HG03558 (cell line): ENCODE results near the gene GLYATL1.
"Not testable (repeated sequence)": the region's sequence is repeated elsewhere in the genome, so short reads cannot be mapped to it uniquely, and the experiment has no call there.

ENCODE experiments used
- ATAC-seq: cut with Tn5 transposase; IDR thresholded peaks from one replicate; pipeline ENCODE4 v1.9.1; 2021; ENCODE audit warnings: moderate number of reproducible peaks; ENCODE audit not compliant: unreplicated experiment; ENCODE audit errors: extremely low read depth

Gene GLYATL1

DNA sequence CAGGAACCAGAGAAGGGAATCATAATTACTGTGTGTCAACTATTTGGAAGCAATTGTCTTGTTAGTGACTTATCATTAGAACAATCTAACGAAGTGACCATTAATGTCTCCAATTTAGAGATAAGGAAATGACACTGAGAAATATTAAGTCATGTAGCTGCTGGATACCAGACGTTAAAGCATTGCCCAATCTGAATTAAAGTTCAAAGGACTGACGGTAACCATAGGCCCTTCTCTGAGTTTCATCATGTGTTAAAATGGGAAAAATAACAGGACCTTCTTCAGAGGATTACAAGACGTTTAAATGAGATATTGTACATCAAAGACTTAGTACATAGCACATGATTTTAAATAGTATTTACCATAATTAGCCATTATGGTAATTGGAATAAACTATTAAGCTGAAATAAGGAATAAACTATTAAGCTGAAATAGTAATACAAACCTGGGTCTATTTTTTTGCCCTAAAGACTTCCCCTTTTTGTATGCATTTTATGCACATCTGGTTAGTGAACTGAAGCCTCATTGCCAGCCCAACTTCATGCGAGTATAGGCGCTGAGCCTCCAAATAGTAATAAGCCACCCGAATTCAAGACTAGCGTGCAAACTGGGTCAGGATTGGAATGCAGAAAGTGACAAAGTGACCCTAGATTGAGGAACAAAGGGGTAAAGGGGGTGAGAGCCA, 41.0 kb downstream of the GLYATL1 start:
- ATAC-seq = no peak

- ATAC-seq = no peak
These were observed 53.2 kb downstream of the GLYATL1 start for GRCh38 chr11:58992489-58992888.

GRCh38 chr11:58994171-58994570, 54.9 kb downstream of the GLYATL1 start:
- ATAC-seq = no peak

- no peak for ATAC-seq
These were observed 59.4 kb downstream of the GLYATL1 start for GRCh38 chr11:58998480-58999290.

DNA sequence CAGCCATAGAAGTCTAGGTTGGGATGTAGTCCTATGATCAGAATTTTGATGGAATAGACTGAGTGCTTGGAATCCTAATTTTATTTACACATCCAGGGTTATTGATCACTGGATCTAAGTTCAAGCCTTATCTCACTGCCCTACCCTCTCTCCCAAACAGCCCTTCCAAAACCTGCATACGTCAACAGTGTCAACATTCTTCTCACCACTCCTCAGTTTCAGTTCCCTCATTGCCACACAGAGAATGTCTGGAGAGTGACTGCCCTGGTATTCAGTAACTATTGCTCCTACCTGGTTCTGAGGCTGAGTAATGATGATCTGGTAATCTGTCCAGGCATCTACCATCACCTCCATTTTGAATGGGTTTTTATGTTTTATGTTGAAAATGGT, 60.0 kb downstream of the GLYATL1 start:
- ATAC-seq = no peak

DNA sequence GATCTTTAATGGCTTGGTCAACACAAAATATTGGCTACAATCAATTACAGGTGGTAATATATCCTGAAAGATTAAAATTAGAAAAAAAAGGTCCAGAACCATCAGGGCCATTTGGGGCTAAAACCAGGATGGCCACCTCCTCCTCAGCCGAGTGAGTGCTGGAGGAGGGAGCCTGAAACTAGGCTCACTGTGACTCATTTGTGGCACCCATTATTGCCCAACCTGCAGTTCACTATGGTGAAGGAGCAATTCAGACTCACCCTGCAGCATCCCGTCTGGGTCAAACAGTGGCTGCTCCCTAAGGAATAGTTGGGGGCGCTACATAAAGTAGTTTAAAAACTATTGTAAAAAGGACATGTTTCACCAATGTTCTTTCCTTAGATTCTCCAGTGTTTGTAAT, 60.7 kb downstream of the GLYATL1 start:
- no peak for ATAC-seq

DNA sequence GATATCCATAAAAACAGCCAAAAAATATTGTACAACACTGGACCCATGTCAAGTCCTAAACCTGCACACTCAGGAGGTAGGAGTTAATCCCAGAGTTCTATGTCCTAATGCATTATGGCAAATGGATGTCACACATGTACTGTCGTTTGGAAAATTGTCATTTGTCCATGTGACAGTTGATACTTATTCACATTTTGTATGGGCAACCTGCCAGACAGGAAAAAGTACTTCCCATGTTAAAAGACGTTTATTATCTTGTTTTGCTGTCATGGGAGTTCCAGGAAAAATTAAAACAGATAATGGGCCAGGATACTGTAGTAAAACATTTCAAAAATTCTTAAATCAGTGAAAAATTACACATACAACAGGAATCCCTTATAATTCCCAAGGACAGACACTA, 62.7 kb downstream of the GLYATL1 start:
- ATAC-seq = not testable (repeated sequence)
